NK-92 (cell line): ENCODE measurements around the gene NME3.

Experiments
- DNase-seq: peaks from one replicate; lab custom pipeline; 2025; ENCODE audit not compliant: unreplicated experiment; lab: John Stamatoyannopoulos, UW

Gene NME3

GRCh38 chr16:1794221-1794871, 23.0 kb upstream of the NME3 start:
- DNase-seq = no peak

- DNase-seq = no peak
These were observed 22.4 kb upstream of the NME3 start, which contains the start of gene IGFALS for GRCh38 chr16:1793578-1794220. Gene IGFALS (minus strand): TSS chr16:1793705. CDS start chr16:1793652, 53 bp downstream.

- DNase-seq = no peak
These were observed 21.7 kb upstream of the NME3 start for GRCh38 chr16:1792836-1793577.

GRCh38 chr16:1791943-1792812, 20.8 kb upstream of the NME3 start:
- DNase-seq = no peak

GRCh38 chr16:1791256-1791942, 20.1 kb upstream of the NME3 start:
- no peak for DNase-seq

- DNase-seq = no peak
These were observed 19.4 kb upstream of the NME3 start for GRCh38 chr16:1790611-1791255.

GRCh38 chr16:1790261-1790610, 18.9 kb upstream of the NME3 start:
- no peak for DNase-seq

GRCh38 chr16:1789643-1790045, 18.3 kb upstream of the NME3 start:
- DNase-seq = no peak

GRCh38 chr16:1788708-1789100, 17.4 kb upstream of the NME3 start:
- DNase-seq = no peak

GRCh38 chr16:1788095-1788707, 16.9 kb upstream of the NME3 start:
- no peak for DNase-seq

- no peak for DNase-seq
These were observed 16.2 kb upstream of the NME3 start for GRCh38 chr16:1787322-1788094.

- DNase-seq = no peak
These were observed 15.6 kb upstream of the NME3 start for GRCh38 chr16:1787056-1787321.

- no peak for DNase-seq
These were observed 15.1 kb upstream of the NME3 start for GRCh38 chr16:1786242-1787055.

GRCh38 chr16:1785846-1786170, 14.5 kb upstream of the NME3 start:
- DNase-seq = no peak

- DNase-seq = no peak
These were observed 13.9 kb upstream of the NME3 start for GRCh38 chr16:1784977-1785845.

- DNase-seq = peak; percentile 85
These were observed 11.3 kb upstream of the NME3 start, which contains the start of the genes NUBP2 and SPSB3 for GRCh38 chr16:1782408-1783264. Gene NUBP2 (plus strand): TSS chr16:1782960. CDS start chr16:1783021, 61 bp downstream. Gene SPSB3 (minus strand): TSS chr16:1782571. CDS start chr16:1781483, 1,088 bp downstream.
